ENCODE data around the gene ITK. TPM values are rescaled to one million over a fixed set of nuclear protein-coding genes. Genes with fewer than 3 reads are reported as not detected.

Gene ITK
- total RNA-seq, 1 donor from 2014 or later = 0.18 TPM

DNA sequence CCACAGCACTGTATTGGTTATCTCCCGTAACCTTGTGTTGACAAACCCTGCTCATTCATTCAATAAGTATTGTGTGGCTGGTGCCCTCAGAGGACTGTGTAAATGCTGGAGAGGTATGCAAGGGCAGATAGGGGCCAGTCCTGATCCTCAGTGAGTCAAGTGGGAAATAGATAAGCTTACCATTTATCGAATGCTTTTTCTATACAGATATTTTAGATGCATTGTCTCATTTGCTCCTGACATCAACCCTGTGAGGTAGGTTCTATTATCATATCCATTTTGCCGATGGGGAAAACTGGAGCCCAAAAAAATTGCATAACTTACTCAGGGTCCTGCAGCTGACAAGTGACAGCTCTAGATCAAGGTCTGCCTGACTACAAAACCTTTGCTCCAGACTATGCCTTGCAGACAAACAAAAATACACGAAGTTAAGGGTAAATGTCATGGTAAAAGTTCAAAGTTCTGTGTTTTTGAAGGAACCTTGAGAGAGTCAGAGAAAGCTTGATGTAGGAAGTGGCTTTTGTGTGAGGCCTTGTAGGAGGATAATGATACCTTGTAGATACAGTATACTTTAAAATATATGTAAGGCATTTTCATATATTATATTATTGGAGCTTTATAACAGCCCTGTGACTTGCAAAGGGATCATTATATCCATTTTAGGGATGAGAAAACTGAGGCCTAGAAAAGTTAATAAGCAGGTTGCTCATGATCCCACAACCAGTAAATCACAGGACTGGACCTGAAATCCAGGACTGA is 107.9 kb downstream of the ITK start:
- peaks cover 51% of the 10 kb centered on the region for H3K4me1 Mint-ChIP-seq
- DNase-seq (no peak), ATAC-seq (ENCODE audit: low read depth) (no peak)
- no peaks in the 10 kb centered on the region for H3K27me3 Mint-ChIP-seq
- TF ChIP-seq, protein P1, sequence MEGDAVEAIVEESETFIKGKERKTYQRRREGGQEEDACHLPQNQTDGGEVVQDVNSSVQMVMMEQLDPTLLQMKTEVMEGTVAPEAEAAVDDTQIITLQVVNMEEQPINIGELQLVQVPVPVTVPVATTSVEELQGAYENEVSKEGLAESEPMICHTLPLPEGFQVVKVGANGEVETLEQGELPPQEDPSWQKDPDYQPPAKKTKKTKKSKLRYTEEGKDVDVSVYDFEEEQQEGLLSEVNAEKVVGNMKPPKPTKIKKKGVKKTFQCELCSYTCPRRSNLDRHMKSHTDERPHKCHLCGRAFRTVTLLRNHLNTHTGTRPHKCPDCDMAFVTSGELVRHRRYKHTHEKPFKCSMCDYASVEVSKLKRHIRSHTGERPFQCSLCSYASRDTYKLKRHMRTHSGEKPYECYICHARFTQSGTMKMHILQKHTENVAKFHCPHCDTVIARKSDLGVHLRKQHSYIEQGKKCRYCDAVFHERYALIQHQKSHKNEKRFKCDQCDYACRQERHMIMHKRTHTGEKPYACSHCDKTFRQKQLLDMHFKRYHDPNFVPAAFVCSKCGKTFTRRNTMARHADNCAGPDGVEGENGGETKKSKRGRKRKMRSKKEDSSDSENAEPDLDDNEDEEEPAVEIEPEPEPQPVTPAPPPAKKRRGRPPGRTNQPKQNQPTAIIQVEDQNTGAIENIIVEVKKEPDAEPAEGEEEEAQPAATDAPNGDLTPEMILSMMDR (IDR thresholded peaks at IDR 0.05) = no peak
- ChIA-PET CTCF (interaction anchor here (1.3 to 1.8 kb wide), 2 partner anchors 24 to 34 kb away, joined by 3 to 4 read pairs; no protein-coding TSS in a partner anchor), POLR2A (interaction anchor here (8.2 to 8.4 kb wide), 2 partner anchors 16 to 23 kb away, joined by 73 to 101 read pairs; partner anchors contain the start of gene CYFIP2)
- peaks cover 79% of the 10 kb centered on the region for H3K36me3 Mint-ChIP-seq (ENCODE audit: low read depth)
- H3K27ac Mint-ChIP-seq = no peak overlapping the region
- intact Hi-C loops (cut with micrococcal nuclease) = no loop called here
- peaks cover 4% of the 10 kb centered on the region for H3K9me3 Mint-ChIP-seq
- no peak overlapping the region for H3K4me3 Mint-ChIP-seq

- H3K36me3 Mint-ChIP-seq (ENCODE audit: low read depth) = peaks cover 85% of the 10 kb centered on the region
- DNase-seq (no peak), ATAC-seq (ENCODE audit: low read depth) (no peak)
- ChIA-PET CTCF (interaction anchor here (1.3 to 1.8 kb wide), 2 partner anchors 23 to 35 kb away, joined by 3 to 4 read pairs; no protein-coding TSS in a partner anchor), POLR2A (interaction anchor here (8.2 to 8.4 kb wide), 2 partner anchors 17 to 24 kb away, joined by 73 to 101 read pairs; partner anchors contain the start of gene CYFIP2)
- no peak overlapping the region for H3K4me3 Mint-ChIP-seq
- H3K4me1 Mint-ChIP-seq = peaks cover 49% of the 10 kb centered on the region
- no peak overlapping the region for H3K27ac Mint-ChIP-seq
- TF ChIP-seq, protein P1 (IDR thresholded peaks at IDR 0.05) = no peak
- peaks cover 4% of the 10 kb centered on the region for H3K9me3 Mint-ChIP-seq
- intact Hi-C loops (cut with micrococcal nuclease) = no loop called here
- no peaks in the 10 kb centered on the region for H3K27me3 Mint-ChIP-seq
Observed at GRCh38 chr5:157289164-157289819, 108.7 kb downstream of the ITK start.

GRCh38 chr5:157290156-157290980 is 109.7 kb downstream of the ITK start:
- TF ChIP-seq, protein P1 (IDR thresholded peaks at IDR 0.05) = no peak
- ChIA-PET POLR2A (interaction anchor here (0.7 to 8.2 kb wide), 4 partner anchors 12 to 18 kb away, joined by 3 to 101 read pairs (median 3); no protein-coding TSS in a partner anchor), CTCF (interaction anchor here (0.7 to 1.8 kb wide), 2 partner anchors 17 to 36 kb away, joined by 3 to 4 read pairs; no protein-coding TSS in a partner anchor)
- ATAC-seq (ENCODE audit: low read depth) = no peak
- Mint-ChIP-seq H3K4me1 (peaks cover 48% of the 10 kb centered on the region), H3K9me3 (peaks cover 4% of the 10 kb centered on the region), H3K4me3 (no peak overlapping the region), H3K27ac (peak overlapping the region; percentile 89), H3K36me3 (ENCODE audit: low read depth) (peaks cover 90% of the 10 kb centered on the region), H3K27me3 (no peaks in the 10 kb centered on the region)
- DNase-seq = no peak
- intact Hi-C loops (cut with micrococcal nuclease) = no loop called here

GRCh38 chr5:157290981-157291711 is 110.5 kb downstream of the ITK start:
- peak overlapping the region; percentile 89 for H3K27ac Mint-ChIP-seq
- H3K9me3 Mint-ChIP-seq = peaks cover 4% of the 10 kb centered on the region
- H3K27me3 Mint-ChIP-seq = no peaks in the 10 kb centered on the region
- TF ChIP-seq, protein P1 (IDR thresholded peaks at IDR 0.05) = no peak
- intact Hi-C loops (cut with micrococcal nuclease) = loop anchor here (1.0 kb wide), 4 partner anchors 8 to 38 kb away; partner anchors contain the start of gene CYFIP2
- DNase-seq (no peak), ATAC-seq (ENCODE audit: low read depth) (peak; percentile 94)
- H3K36me3 Mint-ChIP-seq (ENCODE audit: low read depth) = peaks cover 92% of the 10 kb centered on the region
- H3K4me1 Mint-ChIP-seq = peaks cover 48% of the 10 kb centered on the region
- POLR2A ChIA-PET = interaction anchor here (0.7 to 1.3 kb wide), 3 partner anchors 13 to 18 kb away, joined by 3 read pairs; no protein-coding TSS in a partner anchor
- CTCF ChIA-PET = interaction anchor here (0.7 kb wide), 1 partner anchor 16 kb away, joined by 3 read pairs; no protein-coding TSS in a partner anchor
- H3K4me3 Mint-ChIP-seq = no peak overlapping the region
